ENCODE data around the gene STEAP1B.

Gene STEAP1B

GRCh38 chr7:22373388-22373787 is 126.6 kb downstream of the STEAP1B start:
- Histone ChIP-seq H3K36me3 (ENCODE audit: insufficient read depth, low read length) (no peaks in the 10 kb centered on the region), H3K4me1 (ENCODE audit: insufficient read depth, low read length) (no peaks in the 10 kb centered on the region), H3K27me3 (ENCODE audit: control insufficient read depth in 1 of 2, insufficient read depth in 2 of 2, low read length in 2 of 2) (no peaks in the 10 kb centered on the region), H3K9me3 (ENCODE audit: low read length) (no peaks in the 10 kb centered on the region), H3K4me3 (ENCODE audit: low read depth in 1 of 2, low read length in 2 of 2) (no peak overlapping the region), H3K27ac (ENCODE audit: low read depth, low read length) (no peak overlapping the region), H3K9ac (ENCODE audit: low read length) (no peak overlapping the region)

GRCh38 chr7:22372863-22373262 is 127.1 kb downstream of the STEAP1B start:
- Histone ChIP-seq H3K4me3 (ENCODE audit: low read depth in 1 of 2, low read length in 2 of 2) (no peak overlapping the region), H3K9ac (ENCODE audit: low read length) (no peak overlapping the region), H3K9me3 (ENCODE audit: low read length) (no peaks in the 10 kb centered on the region), H3K4me1 (ENCODE audit: insufficient read depth, low read length) (no peaks in the 10 kb centered on the region), H3K27me3 (ENCODE audit: control insufficient read depth in 1 of 2, insufficient read depth in 2 of 2, low read length in 2 of 2) (no peaks in the 10 kb centered on the region), H3K36me3 (ENCODE audit: insufficient read depth, low read length) (no peaks in the 10 kb centered on the region), H3K27ac (ENCODE audit: low read depth, low read length) (no peak overlapping the region)

- no peak overlapping the region for H3K9ac ChIP-seq (ENCODE audit: low read length)
- no peaks in the 10 kb centered on the region for H3K27me3 ChIP-seq (ENCODE audit: control insufficient read depth in 1 of 2, insufficient read depth in 2 of 2, low read length in 2 of 2)
- H3K4me1 ChIP-seq (ENCODE audit: insufficient read depth, low read length), result no peaks in the 10 kb centered on the region
- no peak overlapping the region for H3K27ac ChIP-seq (ENCODE audit: low read depth, low read length)
- H3K4me3 ChIP-seq (ENCODE audit: low read depth in 1 of 2, low read length in 2 of 2), result no peak overlapping the region
- no peaks in the 10 kb centered on the region for H3K9me3 ChIP-seq (ENCODE audit: low read length)
- no peaks in the 10 kb centered on the region for H3K36me3 ChIP-seq (ENCODE audit: insufficient read depth, low read length)
Measured at GRCh38 chr7:22371878-22372277, 128.1 kb downstream of the STEAP1B start.
